Lower leg skin (tissue), 4 donors: Measurements from ENCODE around the gene LTA. TPM values are rescaled to one million over a fixed set of nuclear protein-coding genes. Genes with fewer than 3 reads are reported as not detected.
A peak's percentile ranks its signal among the peaks of the same experiment; 100 is the strongest.

Experiments
- DNase-seq, 2 donors: peaks; one replicate each; pipeline ENCODE4 v3.0.0-alpha.2; 2019; ENCODE audit warnings: low spot score in 2 of 2
- H3K4me3 ChIP-seq: fragments of 200-600 bp; sonication (generic); 2 replicates; pipeline ENCODE4 v1.5.1; 2017; ENCODE audit warnings: mild to moderate bottlenecking, low read depth; ENCODE audit not compliant: poor library complexity, severe bottlenecking
- POLR2A ChIP-seq, 2 donors: fragments of 450-650 bp; IDR thresholded peaks; one replicate each; pipeline ENCODE4 v1.6.1; 2016 to 2017; ENCODE audit warnings: antibody characterized with exemption in 2 of 2, mild to moderate bottlenecking in 1 of 2, moderate library complexity in 1 of 2
- WGBS, 2 donors: methylation state at CpG; one replicate each; pipeline ENCODE4 v1.1.5; 2018; 5-methylcytosine and 5-hydroxymethylcytosine counted together
- intact Hi-C: fragments of 100-400 bp; cut with DNase I; formaldehyde crosslinking; loops from one replicate; pipeline ENCODE4 v1.15.0; 2023; ENCODE audit warnings: low total_unique reads
- total RNA-seq, 4 donors: library from RNA; depleted of rRNA; stranded (reverse); fragments of >200 nt; gene quantifications; one replicate each; pipeline ENCODE4 v1.1.0, GENCODE V29; 2016
- TF ChIP-seq, protein P1 (sequence below), 3 donors: fragments of 450-650 bp; IDR thresholded peaks; one replicate each; pipeline ENCODE4 v1.5.1; 2016; ENCODE audit warnings: antibody characterized with exemption in 3 of 3, mild to moderate bottlenecking in 3 of 3, moderate library complexity in 2 of 3

The LTA gene
- total RNA-seq, 4 donors from 2014 or later = not detected

GRCh38 chr6:31541059-31541657 is 30.9 kb upstream of the LTA start:
- 0% methylated on average over 21 of the region's 21 CpGs for WGBS, 2 donors
- DNase-seq = peak in 1 of 2 donors; percentile 64
- intact Hi-C loops = no loop called here

DNA sequence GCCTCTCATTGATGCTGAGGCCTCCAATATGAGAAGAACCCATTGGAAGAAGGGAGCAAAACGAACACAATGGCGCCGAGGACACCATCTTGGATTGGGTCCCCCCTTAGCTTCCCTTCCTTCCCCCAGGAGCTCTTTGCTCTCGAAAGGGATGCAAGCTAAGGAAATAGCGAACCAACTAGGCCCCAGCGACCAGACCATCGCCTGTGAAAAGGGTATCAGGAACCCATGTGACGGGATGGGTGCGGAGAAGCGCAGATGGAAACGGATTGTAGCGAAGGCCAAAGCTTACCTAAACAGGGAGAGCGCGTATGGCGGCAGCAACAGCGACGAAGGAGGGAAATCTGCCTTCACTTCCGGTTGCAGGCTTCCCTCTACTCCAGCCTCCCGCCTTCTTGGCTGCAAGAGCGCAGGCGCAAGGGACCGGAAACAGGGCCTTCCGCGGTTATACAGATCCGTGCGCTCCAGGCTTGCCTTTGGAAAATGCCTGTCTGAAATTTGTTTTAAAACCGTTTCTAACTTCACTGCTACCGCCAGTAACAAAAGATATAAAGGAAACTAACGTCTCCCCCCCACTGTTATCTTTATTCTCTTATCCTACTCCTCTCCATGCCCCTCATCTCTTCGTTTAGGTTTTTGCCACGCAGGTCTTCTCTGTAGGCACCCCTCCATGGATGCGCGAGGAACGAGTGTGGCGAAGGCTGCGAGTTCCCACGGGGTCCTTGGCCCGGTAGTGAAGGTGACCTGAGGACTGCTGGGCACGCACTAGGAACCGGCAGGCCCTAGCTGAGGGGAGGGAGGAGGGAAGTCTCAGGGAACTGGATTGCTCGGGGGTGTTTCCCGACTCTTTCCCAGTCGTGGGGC is 30.2 kb upstream of the LTA start, which contains the start of gene DDX39B:
DDX39B (minus strand) TSS at position 346 of the 864 bp plus-strand sequence. CDS start 1,471 bp downstream, outside the sequence.
- 0 to 1% methylated on average over 41 to 43 of the region's 43 CpGs for WGBS, 2 donors
- peak; percentile 95 to 99 for DNase-seq
- intact Hi-C loops = no loop called here
- TF ChIP-seq POLR2A (IDR thresholded peaks at IDR 0.05) = peak in 1 of 2 donors; percentile 77
- TF ChIP-seq, protein P1, sequence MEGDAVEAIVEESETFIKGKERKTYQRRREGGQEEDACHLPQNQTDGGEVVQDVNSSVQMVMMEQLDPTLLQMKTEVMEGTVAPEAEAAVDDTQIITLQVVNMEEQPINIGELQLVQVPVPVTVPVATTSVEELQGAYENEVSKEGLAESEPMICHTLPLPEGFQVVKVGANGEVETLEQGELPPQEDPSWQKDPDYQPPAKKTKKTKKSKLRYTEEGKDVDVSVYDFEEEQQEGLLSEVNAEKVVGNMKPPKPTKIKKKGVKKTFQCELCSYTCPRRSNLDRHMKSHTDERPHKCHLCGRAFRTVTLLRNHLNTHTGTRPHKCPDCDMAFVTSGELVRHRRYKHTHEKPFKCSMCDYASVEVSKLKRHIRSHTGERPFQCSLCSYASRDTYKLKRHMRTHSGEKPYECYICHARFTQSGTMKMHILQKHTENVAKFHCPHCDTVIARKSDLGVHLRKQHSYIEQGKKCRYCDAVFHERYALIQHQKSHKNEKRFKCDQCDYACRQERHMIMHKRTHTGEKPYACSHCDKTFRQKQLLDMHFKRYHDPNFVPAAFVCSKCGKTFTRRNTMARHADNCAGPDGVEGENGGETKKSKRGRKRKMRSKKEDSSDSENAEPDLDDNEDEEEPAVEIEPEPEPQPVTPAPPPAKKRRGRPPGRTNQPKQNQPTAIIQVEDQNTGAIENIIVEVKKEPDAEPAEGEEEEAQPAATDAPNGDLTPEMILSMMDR (IDR thresholded peaks at IDR 0.05) = no peak
- H3K4me3 ChIP-seq = peak within 1 kb of the TSS; percentile 76

More at GRCh38 chr6:31541059-31541657, 30.9 kb upstream of the LTA start:
- no peak for TF ChIP-seq POLR2A (IDR thresholded peaks at IDR 0.05)
- peak overlapping the region; percentile 76 for H3K4me3 ChIP-seq

DNA sequence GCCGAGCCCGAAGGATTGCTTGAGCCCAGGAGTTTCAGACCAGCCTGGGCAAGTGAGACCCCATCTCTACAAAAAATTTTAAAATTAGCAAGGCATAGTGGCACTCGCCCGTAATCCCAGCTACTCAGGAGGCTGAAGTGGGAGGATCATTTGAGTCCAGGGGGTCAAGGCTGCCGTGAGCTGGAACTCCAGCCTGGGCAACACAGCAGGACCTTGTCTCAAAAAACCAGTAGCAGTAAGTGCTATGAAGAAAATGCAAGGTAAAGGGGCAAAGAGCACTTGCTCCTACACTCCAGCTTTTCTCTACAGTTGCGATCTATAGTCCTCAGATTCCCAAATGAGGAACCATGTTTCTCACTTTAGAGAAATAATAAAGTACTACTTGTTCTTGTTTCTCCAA is 28.4 kb upstream of the LTA start:
- DNase-seq = no peak
- 90 to 93% methylated on average over 6 of the region's 6 CpGs for WGBS, 2 donors
- intact Hi-C loops = no loop called here
- no peak overlapping the region for H3K4me3 ChIP-seq
- TF ChIP-seq, protein P1 (IDR thresholded peaks at IDR 0.05) = no peak
- no peak for TF ChIP-seq POLR2A (IDR thresholded peaks at IDR 0.05)

DNA sequence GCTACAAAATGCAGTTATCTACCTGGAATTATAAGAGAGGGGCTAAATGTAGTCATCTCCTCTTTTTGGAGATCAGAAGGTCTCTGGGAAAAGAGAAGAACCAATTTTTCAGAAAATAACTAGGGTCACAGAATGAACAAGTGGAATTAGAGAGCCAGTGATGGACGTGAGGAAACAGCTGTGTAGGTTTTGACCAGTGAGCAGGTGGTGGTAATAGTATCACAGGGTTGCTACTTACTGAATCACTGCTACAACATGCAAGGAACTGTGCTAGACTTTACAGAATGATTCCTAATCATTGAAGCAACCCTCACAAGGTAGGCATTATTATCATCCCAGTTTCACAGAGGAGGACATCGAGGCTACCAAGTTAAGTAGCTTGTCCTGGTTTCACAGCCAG is 27.4 kb upstream of the LTA start:
- TF ChIP-seq POLR2A (IDR thresholded peaks at IDR 0.05) = no peak
- TF ChIP-seq, protein P1 (IDR thresholded peaks at IDR 0.05) = no peak
- H3K4me3 ChIP-seq = no peak overlapping the region
- DNase-seq = no peak
- intact Hi-C loops = loop anchor here (5.0 kb wide), 1 partner anchor 53 kb away; no protein-coding TSS in a partner anchor
- 72 to 94% methylated on average over 2 of the region's 2 CpGs for WGBS, 2 donors

DNA sequence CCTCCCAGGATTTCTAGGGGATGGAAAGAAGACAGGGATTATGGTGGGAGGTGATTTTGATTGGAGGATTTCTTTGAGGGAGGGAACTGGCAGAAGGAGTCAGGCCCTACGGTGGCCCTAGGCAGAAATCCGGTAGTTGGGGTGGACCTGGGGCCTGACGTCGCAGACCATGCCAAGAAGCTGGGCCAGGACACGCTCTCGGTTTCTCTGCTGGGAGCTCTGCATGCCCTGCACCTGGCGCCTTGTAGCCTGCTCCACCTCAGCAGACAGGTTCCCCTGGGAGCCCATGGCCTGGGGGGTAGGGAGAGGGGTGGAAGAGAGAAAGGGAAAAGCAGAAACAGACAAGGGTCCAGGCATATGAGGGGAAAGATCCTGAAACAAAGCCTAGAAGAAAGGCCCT is 26.8 kb upstream of the LTA start:
- 58 to 72% methylated on average over 7 of the region's 7 CpGs for whole genome bisulfite sequencing, 2 donors
- TF ChIP-seq, protein P1 (IDR thresholded peaks at IDR 0.05) = no peak
- no peak for TF ChIP-seq POLR2A (IDR thresholded peaks at IDR 0.05)
- H3K4me3 ChIP-seq = no peak overlapping the region
- no peak for DNase-seq
- intact Hi-C loops = loop anchor here (5.0 kb wide), 1 partner anchor 52 kb away; no protein-coding TSS in a partner anchor

GRCh38 chr6:31546339-31546957 is 25.6 kb upstream of the LTA start, which contains the start of gene ATP6V1G2:
ATP6V1G2 (minus strand) TSS chr6:31546608; CDS start chr6:31546559, 49 bp downstream.
- H3K4me3 ChIP-seq = no peak within 1 kb of the TSS
- TF ChIP-seq, protein P1 (IDR thresholded peaks at IDR 0.05) = peak in 1 of 3 donors; percentile 97
- no peak for TF ChIP-seq POLR2A (IDR thresholded peaks at IDR 0.05)
- 7 to 8% methylated on average over 11 of the region's 11 CpGs for WGBS, 2 donors
- intact Hi-C loops = loop anchor here (5.0 kb wide), 1 partner anchor 51 kb away; no protein-coding TSS in a partner anchor
- peak; percentile 90 to 98 for DNase-seq
